C4-2B (cell line): ENCODE data around the gene KNDC1.

Experiments used
- H3K27ac ChIP-seq: fragments of 450-650 bp; 2 replicates; pipeline ENCODE4 v1.5.1; 2017
- CTCF ChIP-seq: fragments of 450-650 bp; conservative IDR thresholded peaks from 2 replicates; pipeline ENCODE4 v1.5.1; 2017; ENCODE audit warnings: mild to moderate bottlenecking
- ZFX ChIP-seq: fragments of 450-650 bp; IDR thresholded peaks from 2 replicates; pipeline ENCODE4 v1.6.1; 2017

The KNDC1 gene

GRCh38 chr10:133157662-133158436 lies 2.2 kb upstream of the KNDC1 start:
- TF ChIP-seq ZFX (no peak), CTCF (no peak)
- no peak overlapping the region for H3K27ac ChIP-seq

GRCh38 chr10:133158437-133158755 lies 1.6 kb upstream of the KNDC1 start:
- no peak overlapping the region for H3K27ac ChIP-seq
- TF ChIP-seq CTCF (no peak), ZFX (no peak)

GRCh38 chr10:133158756-133159610 lies 1.0 kb upstream of the KNDC1 start:
- no peak overlapping the region for H3K27ac ChIP-seq
- TF ChIP-seq CTCF (no peak), ZFX (no peak)

GRCh38 chr10:133159611-133159949 lies 439 bp upstream of the KNDC1 start:
- H3K27ac ChIP-seq, result no peak overlapping the region
- TF ChIP-seq ZFX (no peak), CTCF (no peak)

- TF ChIP-seq ZFX, result no peak
- H3K27ac ChIP-seq, result no peak overlapping the region; the same call in 1 of the 2 replicates
Measured at GRCh38 chr10:133160826-133161471, 930 bp downstream of the KNDC1 start.

- no peak for TF ChIP-seq CTCF
- TF ChIP-seq ZFX, result no peak
- H3K27ac ChIP-seq, result no peak overlapping the region
Measured at GRCh38 chr10:133161486-133162109, 1.6 kb downstream of the KNDC1 start.

GRCh38 chr10:133162178-133162909 lies 2.3 kb downstream of the KNDC1 start:
- TF ChIP-seq CTCF (no peak), ZFX (no peak)
- H3K27ac ChIP-seq, result no peak overlapping the region
